CD4-positive, alpha-beta T cell (primary cell): ENCODE data around the gene SYPL2. TPM values are rescaled to one million over a fixed set of nuclear protein-coding genes. Genes with fewer than 3 reads are reported as not detected.

Experiments used
- ATAC-seq: fragments of 200-7000 bp; cut with Tn5 transposase; one replicate; pipeline ENCODE4 v1.10.0; 2022; ENCODE audit warnings: mild to moderate bottlenecking; ENCODE audit not compliant: poor library complexity
- CTCF ChIA-PET: fragments of 350-600 bp; sonication (Branson Sonifier 250); formaldehyde crosslinking; loops from one replicate; lab custom pipeline; 2021; ENCODE audit warnings: antibody characterized with exemption, inconsistent platforms; lab: Charles Lee
- POLR2A ChIA-PET: fragments of 350-600 bp; sonication (Branson Sonifier 250); formaldehyde crosslinking; loops from one replicate; lab custom pipeline; 2021; ENCODE audit warnings: antibody characterized with exemption, inconsistent platforms; lab: Charles Lee
- DNase-seq, 14 experiments: peaks; one replicate each; pipeline ENCODE4 v3.0.0-alpha.2; 2013 to 2020; ENCODE audit warnings: mixed read lengths in 2 of 14
- H3K27ac ChIP-seq, 2 donors: one replicate each; pipeline versions ENCODE4 v1.5.1 to v1.7.0; 2013; ENCODE audit warnings: low read length in 2 of 2, low read depth in 1 of 2, mild to moderate bottlenecking in 1 of 2
- H3K27me3 ChIP-seq, 2 experiments: 1 replicate in 1 of 2; 2 replicates in 1 of 2; pipeline versions ENCODE4 v1.6.1 to v1.7.0; 2013; ENCODE audit warnings: low read length in 2 of 2, control low read depth in 1 of 2, mild to moderate bottlenecking in 1 of 2, moderate library complexity in 1 of 2; ENCODE audit not compliant: insufficient read depth in 2 of 2, control insufficient read depth in 1 of 2
- H3K36me3 ChIP-seq: one replicate; pipeline ENCODE4 v1.6.1; 2013; ENCODE audit warnings: low read length, control low read depth; ENCODE audit not compliant: insufficient read depth
- H3K4me1 ChIP-seq: one replicate; pipeline ENCODE4 v1.6.1; 2013; ENCODE audit warnings: low read length, control low read depth; ENCODE audit not compliant: insufficient read depth
- H3K4me3 ChIP-seq: one replicate; pipeline ENCODE4 v1.5.1; 2013; ENCODE audit warnings: mild to moderate bottlenecking, low read length, moderate library complexity
- H3K9me3 ChIP-seq, 2 experiments: 1 replicate in 1 of 2; 2 replicates in 1 of 2; pipeline versions ENCODE4 v1.6.1 to v1.7.0; 2013; ENCODE audit warnings: low read length in 2 of 2, mild to moderate bottlenecking in 2 of 2, control low read depth in 1 of 2, moderate library complexity in 1 of 2; ENCODE audit not compliant: control insufficient read depth in 1 of 2, insufficient read depth in 1 of 2
- H3K27ac Mint-ChIP-seq: one replicate; pipeline ENCODE4 v1.8.0; 2020; ENCODE audit warnings: mixed read lengths
- H3K27me3 Mint-ChIP-seq: one replicate; pipeline ENCODE4 v1.8.0; 2021; ENCODE audit warnings: mixed read lengths
- H3K36me3 Mint-ChIP-seq: one replicate; pipeline ENCODE4 v1.8.0; 2021; ENCODE audit warnings: low read depth, mixed read lengths
- H3K4me1 Mint-ChIP-seq: one replicate; pipeline ENCODE4 v1.8.0; 2021; ENCODE audit warnings: low read depth, mixed read lengths
- H3K4me3 Mint-ChIP-seq: one replicate; pipeline ENCODE4 v1.8.0; 2020; ENCODE audit warnings: mild to moderate bottlenecking, mixed read lengths
- H3K9me3 Mint-ChIP-seq: one replicate; pipeline ENCODE4 v1.8.0; 2020; ENCODE audit warnings: mixed read lengths
- intact Hi-C, 2 experiments: fragments of 100-400 bp; cut with DNase I in 1 of 2; cut with micrococcal nuclease in 1 of 2; formaldehyde crosslinking; loops; one replicate each; pipeline versions ENCODE4 v1.15.1 to v1.9.0; 2023 to 2025; cut with DNase I, micrococcal nuclease
- total RNA-seq, 174 experiments: library from RNA in 2 of 174; stranded (reverse) in 2 of 174; gene quantifications; one replicate each; pipeline ENCODE4 v1.2.3 and lab custom pipeline; 2021 to 2026
- TF ChIP-seq, protein P1 (sequence below): fragments of 200-600 bp; IDR thresholded peaks from one replicate; pipeline ENCODE4 v1.8.0; 2022; ENCODE audit warnings: antibody characterized with exemption, mild to moderate bottlenecking

Gene SYPL2
- total RNA-seq, 2 experiments from 2014 or later: not detected

DNA sequence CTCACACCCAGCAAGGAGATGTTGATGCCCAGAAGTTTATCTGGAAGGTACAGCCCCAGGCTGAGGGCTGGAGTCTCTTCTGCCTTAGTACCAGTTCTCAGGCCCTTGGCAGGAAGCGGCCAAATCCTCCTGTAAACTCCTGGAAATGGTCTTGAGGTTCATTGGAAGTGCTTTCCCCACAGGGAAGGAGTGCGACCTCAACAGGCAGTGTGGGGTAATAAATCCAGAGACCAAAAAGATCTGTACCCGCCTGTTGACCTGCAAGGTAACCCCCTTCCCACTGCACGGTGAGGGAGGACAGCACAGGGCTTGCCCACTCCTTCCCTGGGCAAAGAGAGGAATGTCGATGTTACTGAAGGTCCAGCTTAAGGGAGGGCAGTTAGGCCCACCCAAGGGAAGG, 21.9 kb downstream of the SYPL2 start:
- peaks cover 22% of the 10 kb centered on the region for H3K36me3 ChIP-seq
- Mint-ChIP-seq H3K27ac (no peak overlapping the region), H3K27me3 (no peaks in the 10 kb centered on the region), H3K9me3 (no peaks in the 10 kb centered on the region), H3K4me3 (no peak overlapping the region), H3K4me1 (peaks cover 34% of the 10 kb centered on the region), H3K36me3 (peaks cover 29% of the 10 kb centered on the region)
- DNase-seq (no peak), ATAC-seq (no peak)
- peaks cover 20% of the 10 kb centered on the region for H3K4me1 ChIP-seq
- POLR2A ChIA-PET: no interaction called here
- no peaks in the 10 kb centered on the region for H3K9me3 ChIP-seq
- H3K27me3 ChIP-seq: no peaks in the 10 kb centered on the region
- intact Hi-C loops: loop anchor here in 1 of 2 experiments (10.0 kb wide), 1 partner anchor 373 kb away; the partner anchor contains the start of gene ELAPOR1
- CTCF ChIA-PET: interaction anchor here (24.2 kb wide), 1 partner anchor 43 kb away, joined by 474 read pairs; no protein-coding TSS in a partner anchor
- TF ChIP-seq, protein P1, sequence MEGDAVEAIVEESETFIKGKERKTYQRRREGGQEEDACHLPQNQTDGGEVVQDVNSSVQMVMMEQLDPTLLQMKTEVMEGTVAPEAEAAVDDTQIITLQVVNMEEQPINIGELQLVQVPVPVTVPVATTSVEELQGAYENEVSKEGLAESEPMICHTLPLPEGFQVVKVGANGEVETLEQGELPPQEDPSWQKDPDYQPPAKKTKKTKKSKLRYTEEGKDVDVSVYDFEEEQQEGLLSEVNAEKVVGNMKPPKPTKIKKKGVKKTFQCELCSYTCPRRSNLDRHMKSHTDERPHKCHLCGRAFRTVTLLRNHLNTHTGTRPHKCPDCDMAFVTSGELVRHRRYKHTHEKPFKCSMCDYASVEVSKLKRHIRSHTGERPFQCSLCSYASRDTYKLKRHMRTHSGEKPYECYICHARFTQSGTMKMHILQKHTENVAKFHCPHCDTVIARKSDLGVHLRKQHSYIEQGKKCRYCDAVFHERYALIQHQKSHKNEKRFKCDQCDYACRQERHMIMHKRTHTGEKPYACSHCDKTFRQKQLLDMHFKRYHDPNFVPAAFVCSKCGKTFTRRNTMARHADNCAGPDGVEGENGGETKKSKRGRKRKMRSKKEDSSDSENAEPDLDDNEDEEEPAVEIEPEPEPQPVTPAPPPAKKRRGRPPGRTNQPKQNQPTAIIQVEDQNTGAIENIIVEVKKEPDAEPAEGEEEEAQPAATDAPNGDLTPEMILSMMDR: no peak
- H3K4me3 ChIP-seq: no peak overlapping the region
- no peak overlapping the region for H3K27ac ChIP-seq

DNA sequence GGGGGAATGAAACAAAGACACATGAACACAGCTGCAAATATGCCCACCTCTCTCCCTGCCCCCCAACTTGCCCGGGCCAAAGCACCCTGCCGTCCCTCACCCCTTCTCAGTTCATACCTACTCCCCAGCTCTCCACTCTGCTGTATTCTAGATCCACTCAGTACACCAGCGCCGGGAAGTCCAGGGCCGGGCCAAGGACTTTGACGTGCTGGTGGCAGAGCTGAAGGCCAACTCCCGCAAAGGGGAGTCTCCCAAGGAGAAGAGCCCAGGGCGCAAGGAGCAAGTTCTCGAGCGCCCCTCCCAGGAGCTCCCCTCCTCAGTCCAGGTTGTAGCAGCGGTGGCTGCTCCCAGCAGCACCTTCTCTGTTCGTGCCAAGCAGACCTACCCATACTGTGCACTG, 22.4 kb downstream of the SYPL2 start:
- Histone ChIP-seq H3K36me3 (peaks cover 22% of the 10 kb centered on the region), H3K27ac (no peak overlapping the region), H3K9me3 (no peaks in the 10 kb centered on the region), H3K27me3 (no peaks in the 10 kb centered on the region), H3K4me3 (no peak overlapping the region), H3K4me1 (peaks cover 22% of the 10 kb centered on the region)
- CTCF ChIA-PET: interaction anchor here (24.2 kb wide), 1 partner anchor 42 kb away, joined by 474 read pairs; no protein-coding TSS in a partner anchor
- H3K9me3 Mint-ChIP-seq: no peaks in the 10 kb centered on the region
- ATAC-seq: no peak
- TF ChIP-seq, protein P1: no peak
- no peaks in the 10 kb centered on the region for H3K27me3 Mint-ChIP-seq
- H3K27ac Mint-ChIP-seq: no peak overlapping the region
- H3K36me3 Mint-ChIP-seq: peaks cover 26% of the 10 kb centered on the region
- H3K4me3 Mint-ChIP-seq: no peak overlapping the region
- H3K4me1 Mint-ChIP-seq: peaks cover 29% of the 10 kb centered on the region
- DNase-seq: no peak
- intact Hi-C loops: loop anchor here in 1 of 2 experiments (10.0 kb wide), 1 partner anchor 374 kb away; the partner anchor contains the start of gene ELAPOR1
- POLR2A ChIA-PET: no interaction called here

DNA sequence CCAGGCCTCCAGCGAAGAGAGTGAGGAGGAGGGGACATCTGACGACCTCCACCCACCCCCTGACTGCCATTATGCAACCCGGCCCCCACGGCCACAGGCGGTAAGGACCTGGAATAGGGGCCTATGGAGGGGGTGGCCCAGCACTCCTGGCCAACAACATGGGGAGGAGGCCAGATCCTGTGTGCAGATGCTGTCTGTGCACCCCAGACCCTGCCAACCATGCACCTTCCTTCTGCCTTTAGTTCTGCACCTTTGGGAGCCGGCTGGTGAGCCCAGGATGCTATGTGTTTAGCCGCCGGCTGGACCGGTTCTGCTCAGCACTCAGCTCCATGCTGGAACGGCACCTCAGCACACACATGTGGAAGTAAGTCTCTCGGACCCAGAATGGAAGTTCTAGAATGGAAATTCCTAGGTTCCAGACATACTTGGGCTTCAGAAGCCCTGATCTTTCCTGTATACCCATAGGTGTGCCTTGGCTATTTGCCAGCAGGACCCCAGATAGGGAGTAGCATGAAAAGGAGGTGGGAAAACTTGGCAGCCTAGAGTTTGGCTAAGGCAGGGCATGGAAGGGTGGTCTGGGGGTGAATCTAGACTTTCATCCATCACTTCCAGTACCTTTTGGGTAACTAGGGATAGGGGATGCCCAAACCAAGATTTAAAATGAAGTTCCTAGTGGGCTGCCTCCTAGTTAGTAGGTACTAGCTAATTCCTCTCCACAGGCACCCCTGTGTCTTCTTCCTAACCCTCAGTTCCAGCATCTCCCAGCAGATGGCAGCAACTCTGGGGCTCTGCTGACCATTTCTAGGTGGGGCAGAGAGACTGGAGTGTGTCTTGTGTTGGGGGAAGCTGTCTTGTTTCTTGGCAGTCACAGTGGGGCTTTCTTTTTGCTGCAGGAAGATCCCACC, 23.9 kb downstream of the SYPL2 start:
- Histone ChIP-seq H3K27ac (no peak overlapping the region), H3K4me1 (peaks cover 25% of the 10 kb centered on the region), H3K4me3 (no peak overlapping the region), H3K27me3 (no peaks in the 10 kb centered on the region), H3K9me3 (no peaks in the 10 kb centered on the region), H3K36me3 (peaks cover 22% of the 10 kb centered on the region)
- TF ChIP-seq, protein P1: peak; percentile 74
- intact Hi-C loops: loop anchor here (1.0 to 5.0 kb wide), 4 partner anchors 42 to 228 kb away; no protein-coding TSS in a partner anchor
- ATAC-seq (peak; percentile 35), DNase-seq (peak; percentile 58 to 83 (median 72))
- no peaks in the 10 kb centered on the region for H3K9me3 Mint-ChIP-seq
- H3K36me3 Mint-ChIP-seq: peaks cover 40% of the 10 kb centered on the region
- peak overlapping the region; percentile 82 for H3K4me3 Mint-ChIP-seq
- H3K27ac Mint-ChIP-seq: peak overlapping the region; percentile 47
- no peaks in the 10 kb centered on the region for H3K27me3 Mint-ChIP-seq
- ChIA-PET POLR2A (interaction anchor here (0.9 to 22.6 kb wide), 5 partner anchors 10 to 58 kb away, joined by 3 to 318 read pairs (median 6); partner anchors contain the start of genes AMIGO1 and GNAI3), CTCF (interaction anchor here (0.6 to 24.2 kb wide), 19 partner anchors 9 to 76 kb away, joined by 3 to 474 read pairs (median 4); partner anchors contain the start of genes AMIGO1 and PSMA5)
- H3K4me1 Mint-ChIP-seq: peaks cover 29% of the 10 kb centered on the region
